Osteoblast (primary cell): ENCODE results near the gene KRTAP5-5. TPM values are rescaled to one million over a fixed set of nuclear protein-coding genes. Genes with fewer than 3 reads are reported as not detected.
"Not testable (repeated sequence)": the region's sequence is repeated elsewhere in the genome, so short reads cannot be mapped to it uniquely, and the experiment has no call there.

Experiments used
- DNase-seq: peaks from one replicate; pipeline ENCODE4 v3.0.0; 2011; ENCODE audit warnings: low spot score, mixed read lengths; ENCODE audit not compliant: insufficient read length; ENCODE audit errors: missing footprints
- H2AFZ ChIP-seq: 2 replicates; pipeline ENCODE4 v1.6.0; 2011; ENCODE audit warnings: mild to moderate bottlenecking, low read length
- H3K27ac ChIP-seq: 2 replicates; pipeline ENCODE4 v1.5.1; 2011; ENCODE audit warnings: mild to moderate bottlenecking, low read depth, low read length, moderate library complexity
- H3K27me3 ChIP-seq: 2 replicates; pipeline ENCODE4 v1.6.0; 2012; ENCODE audit warnings: mild to moderate bottlenecking, control low read depth, inconsistent platforms, low read length, moderate library complexity; ENCODE audit not compliant: insufficient read depth
- H3K36me3 ChIP-seq: 2 replicates; pipeline ENCODE4 v1.5.1; 2011; ENCODE audit warnings: mild to moderate bottlenecking, low read length, control low read depth, moderate library complexity; ENCODE audit not compliant: insufficient read depth
- H3K4me1 ChIP-seq: 2 replicates; pipeline ENCODE4 v1.5.1; 2011; ENCODE audit warnings: mild to moderate bottlenecking, low read length, control low read depth, moderate library complexity; ENCODE audit not compliant: insufficient read depth
- H3K4me2 ChIP-seq: 2 replicates; pipeline ENCODE4 v1.6.0; 2011; ENCODE audit warnings: mild to moderate bottlenecking, low read length; ENCODE audit not compliant: insufficient read depth
- H3K4me3 ChIP-seq: fragments of 200-600 bp; sonication (generic); 3 replicates; pipeline ENCODE4 v1.5.1; 2012; ENCODE audit warnings: mild to moderate bottlenecking, low read length, inconsistent platforms; ENCODE audit not compliant: insufficient read depth
- H3K79me2 ChIP-seq: 2 replicates; pipeline ENCODE4 v1.6.0; 2012; ENCODE audit warnings: mild to moderate bottlenecking, low read length, control low read depth, inconsistent platforms; ENCODE audit not compliant: insufficient read depth
- H3K9me3 ChIP-seq: 2 replicates; pipeline ENCODE4 v1.5.1; 2011; ENCODE audit warnings: low read depth, low read length, control low read depth
- H4K20me1 ChIP-seq: 2 replicates; pipeline ENCODE4 v1.6.0; 2012; ENCODE audit warnings: mild to moderate bottlenecking, low read length, control low read depth; ENCODE audit not compliant: insufficient read depth
- total RNA-seq: library from RNA; depleted of rRNA; stranded (reverse); fragments of >200 nt; gene quantifications from 2 replicates; pipeline ENCODE4 v1.2.3, GENCODE V29; 2012
- TF ChIP-seq, protein P1 (sequence below): IDR thresholded peaks from 2 replicates; pipeline ENCODE4 v1.5.1; 2011; ENCODE audit warnings: mild to moderate bottlenecking, low read depth, low read length, moderate library complexity; ENCODE audit errors: extremely low read depth

KRTAP5-5 gene
- total RNA-seq, 1 donor, result not detected

DNA sequence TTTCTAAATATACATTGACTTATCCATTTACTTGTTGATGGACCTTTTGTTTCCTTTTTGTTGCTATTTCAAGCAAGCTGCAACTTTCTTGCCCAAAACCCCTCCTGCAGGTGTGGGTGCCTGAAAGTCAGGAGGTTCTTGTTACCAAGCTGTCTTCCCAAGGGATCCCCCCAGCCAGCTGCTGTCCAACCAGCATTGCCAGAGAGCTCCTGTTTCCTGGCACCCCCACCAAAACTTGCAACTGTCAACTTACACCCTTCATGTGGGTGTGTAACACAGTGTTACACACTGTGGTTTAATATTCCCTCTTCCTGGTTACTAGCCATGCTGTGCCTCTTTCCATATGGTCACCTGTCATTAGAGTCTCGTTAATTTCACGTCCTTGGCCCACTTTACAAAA is 42.9 kb upstream of the KRTAP5-5 start:
- no peak for DNase-seq
- Histone ChIP-seq H3K79me2 (no peaks in the 10 kb centered on the region), H3K36me3 (no peaks in the 10 kb centered on the region), H4K20me1 (no peaks in the 10 kb centered on the region), H3K27me3 (peaks cover 26% of the 10 kb centered on the region), H3K4me3 (no peak overlapping the region), H3K4me2 (no peak overlapping the region), H3K4me1 (no peaks in the 10 kb centered on the region), H3K9me3 (no peaks in the 10 kb centered on the region), H2AFZ (no peak overlapping the region), H3K27ac (no peak overlapping the region)
- TF ChIP-seq, protein P1, sequence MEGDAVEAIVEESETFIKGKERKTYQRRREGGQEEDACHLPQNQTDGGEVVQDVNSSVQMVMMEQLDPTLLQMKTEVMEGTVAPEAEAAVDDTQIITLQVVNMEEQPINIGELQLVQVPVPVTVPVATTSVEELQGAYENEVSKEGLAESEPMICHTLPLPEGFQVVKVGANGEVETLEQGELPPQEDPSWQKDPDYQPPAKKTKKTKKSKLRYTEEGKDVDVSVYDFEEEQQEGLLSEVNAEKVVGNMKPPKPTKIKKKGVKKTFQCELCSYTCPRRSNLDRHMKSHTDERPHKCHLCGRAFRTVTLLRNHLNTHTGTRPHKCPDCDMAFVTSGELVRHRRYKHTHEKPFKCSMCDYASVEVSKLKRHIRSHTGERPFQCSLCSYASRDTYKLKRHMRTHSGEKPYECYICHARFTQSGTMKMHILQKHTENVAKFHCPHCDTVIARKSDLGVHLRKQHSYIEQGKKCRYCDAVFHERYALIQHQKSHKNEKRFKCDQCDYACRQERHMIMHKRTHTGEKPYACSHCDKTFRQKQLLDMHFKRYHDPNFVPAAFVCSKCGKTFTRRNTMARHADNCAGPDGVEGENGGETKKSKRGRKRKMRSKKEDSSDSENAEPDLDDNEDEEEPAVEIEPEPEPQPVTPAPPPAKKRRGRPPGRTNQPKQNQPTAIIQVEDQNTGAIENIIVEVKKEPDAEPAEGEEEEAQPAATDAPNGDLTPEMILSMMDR, result no peak

DNA sequence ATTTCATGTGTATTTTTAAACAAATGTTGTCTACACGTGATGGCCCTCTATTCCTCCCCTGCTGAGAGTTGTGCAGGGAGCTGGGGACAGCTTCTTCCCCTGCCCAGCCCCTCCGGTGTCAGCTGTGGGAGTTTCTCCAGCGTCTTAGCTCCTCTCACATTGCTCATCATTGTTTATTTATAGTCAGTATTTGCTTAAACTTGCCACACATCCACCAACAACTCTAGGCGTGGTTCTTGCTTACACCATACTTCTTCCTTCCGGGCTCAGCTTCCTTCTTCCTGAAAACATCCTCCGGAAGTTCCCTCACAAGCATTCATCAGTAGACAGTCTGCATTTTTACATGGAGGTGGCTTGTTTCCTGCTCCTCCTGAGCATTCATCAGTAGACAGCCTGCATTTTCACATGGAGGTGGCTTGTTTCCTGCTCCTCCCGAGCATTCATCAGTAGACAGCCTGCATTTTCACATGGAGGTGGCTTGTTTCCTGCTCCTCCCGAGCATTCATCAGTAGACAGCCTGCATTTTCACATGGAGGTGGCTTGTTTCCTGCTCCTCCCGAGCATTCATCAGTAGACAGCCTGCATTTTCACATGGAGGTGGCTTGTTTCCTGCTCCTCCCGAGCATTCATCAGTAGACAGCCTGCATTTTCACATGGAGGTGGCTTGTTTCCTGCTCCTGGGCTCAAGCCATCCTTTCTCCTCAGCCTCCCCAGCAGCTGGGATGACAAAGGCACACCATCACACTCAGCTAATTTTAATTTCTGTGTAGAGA is 40.2 kb upstream of the KRTAP5-5 start:
- not testable (repeated sequence) for H3K27ac ChIP-seq, H3K79me2 ChIP-seq, H3K9me3 ChIP-seq, DNase-seq, H3K36me3 ChIP-seq, H4K20me1 ChIP-seq, H3K4me1 ChIP-seq, H3K4me3 ChIP-seq, H2AFZ ChIP-seq, H3K4me2 ChIP-seq
- peaks cover 31% of the 10 kb centered on the region for H3K27me3 ChIP-seq

DNA sequence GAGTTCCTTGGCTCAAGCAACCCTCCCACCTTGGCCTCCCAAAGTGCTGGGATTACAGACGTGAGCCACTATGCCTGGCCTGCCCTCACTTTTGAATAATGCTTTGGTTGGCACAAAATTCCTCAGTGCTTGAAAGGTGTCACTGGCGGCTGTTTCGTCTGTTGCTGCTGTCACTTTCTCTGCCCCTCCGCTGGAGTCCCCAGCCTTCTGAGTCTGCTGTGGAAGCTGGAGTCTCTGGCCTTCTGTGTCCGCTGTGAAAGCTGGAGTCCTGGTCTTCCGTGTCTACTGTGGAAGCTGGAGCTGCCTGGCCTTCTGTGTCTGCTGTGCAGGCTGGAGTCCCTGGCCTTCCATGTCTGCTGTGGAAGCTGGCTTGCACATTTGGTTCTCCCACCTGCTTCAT is 39.6 kb upstream of the KRTAP5-5 start:
- peaks cover 30% of the 10 kb centered on the region for H3K27me3 ChIP-seq

GRCh38 chr11:1592628-1593027 is 36.9 kb upstream of the KRTAP5-5 start:
- Histone ChIP-seq H4K20me1 (no peaks in the 10 kb centered on the region), H3K79me2 (no peaks in the 10 kb centered on the region), H3K4me2 (no peak overlapping the region), H3K36me3 (no peaks in the 10 kb centered on the region), H3K27me3 (peaks cover 45% of the 10 kb centered on the region), H3K9me3 (no peaks in the 10 kb centered on the region), H3K27ac (no peak overlapping the region), H3K4me3 (no peak overlapping the region), H3K4me1 (no peaks in the 10 kb centered on the region), H2AFZ (no peak overlapping the region)
- TF ChIP-seq, protein P1, result no peak
- no peak for DNase-seq

More for the DNA sequence above, 39.6 kb upstream of the KRTAP5-5 start:
- Histone ChIP-seq H3K36me3 (no peaks in the 10 kb centered on the region), H3K4me1 (no peaks in the 10 kb centered on the region), H3K79me2 (no peaks in the 10 kb centered on the region), H3K4me2 (no peak overlapping the region), H3K9me3 (no peaks in the 10 kb centered on the region), H3K27ac (no peak overlapping the region), H2AFZ (no peak overlapping the region), H4K20me1 (no peaks in the 10 kb centered on the region), H3K4me3 (no peak overlapping the region)
- TF ChIP-seq, protein P1, result no peak
- DNase-seq, result no peak

DNA sequence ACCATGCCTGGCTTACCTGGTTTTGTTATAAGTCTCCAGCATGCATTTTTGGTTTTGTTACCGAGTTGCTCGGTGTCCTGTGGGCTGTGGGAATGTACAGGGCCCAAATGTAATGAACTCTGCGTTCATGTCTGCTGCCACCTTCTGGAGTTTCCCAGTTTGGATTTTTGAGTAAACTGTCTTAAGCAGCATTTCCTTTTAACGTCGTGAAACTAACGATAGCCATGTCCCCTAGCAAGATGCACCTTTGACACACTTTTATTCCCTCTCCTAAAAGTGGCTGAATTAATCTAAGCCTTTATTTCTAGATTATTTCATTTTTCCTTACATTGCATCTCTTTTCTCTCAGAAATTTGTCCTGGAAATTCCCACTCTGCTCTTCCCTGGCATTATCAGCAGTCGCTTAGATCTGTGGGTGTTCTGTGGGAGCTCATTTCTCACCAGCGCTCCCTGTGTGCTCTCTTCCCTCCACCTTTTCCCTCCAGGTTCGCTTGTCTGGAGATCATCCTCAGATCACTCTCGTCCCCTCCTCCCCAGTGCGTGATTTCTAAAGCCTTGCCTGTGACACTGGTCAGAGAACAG is 33.5 kb upstream of the KRTAP5-5 start:
- not testable (repeated sequence) for H3K27ac ChIP-seq, H3K79me2 ChIP-seq, H3K9me3 ChIP-seq, H3K36me3 ChIP-seq, H2AFZ ChIP-seq, H4K20me1 ChIP-seq, DNase-seq, H3K4me2 ChIP-seq, H3K4me3 ChIP-seq, H3K4me1 ChIP-seq
- peaks cover 43% of the 10 kb centered on the region for H3K27me3 ChIP-seq

- H3K9me3 ChIP-seq, DNase-seq, H3K4me3 ChIP-seq, H3K4me1 ChIP-seq, H2AFZ ChIP-seq, H3K4me2 ChIP-seq, H4K20me1 ChIP-seq, H3K27ac ChIP-seq, H3K36me3 ChIP-seq, H3K79me2 ChIP-seq: not testable (repeated sequence)
- H3K27me3 ChIP-seq, result peaks cover 45% of the 10 kb centered on the region
Measured at GRCh38 chr11:1596576-1597121, 32.9 kb upstream of the KRTAP5-5 start.
